GM21381 (cell line): ENCODE results near the gene TSHZ2.

Source experiments
- ATAC-seq: cut with Tn5 transposase; IDR thresholded peaks from one replicate; pipeline ENCODE4 v1.9.1; 2021; ENCODE audit warnings: mild to moderate bottlenecking, moderate library complexity; ENCODE audit not compliant: unreplicated experiment

TSHZ2 gene

GRCh38 chr20:53124075-53124551 lies 152.0 kb downstream of the TSHZ2 start:
- ATAC-seq: no peak

- no peak for ATAC-seq
Measured at GRCh38 chr20:53124803-53125202, 152.6 kb downstream of the TSHZ2 start.

- ATAC-seq: no peak
Measured at GRCh38 chr20:53126185-53126584, 154.0 kb downstream of the TSHZ2 start.

GRCh38 chr20:53127027-53127426 lies 154.9 kb downstream of the TSHZ2 start:
- ATAC-seq: no peak

GRCh38 chr20:53128004-53128403 lies 155.8 kb downstream of the TSHZ2 start:
- no peak for ATAC-seq

GRCh38 chr20:53129563-53129962 lies 157.4 kb downstream of the TSHZ2 start:
- no peak for ATAC-seq

GRCh38 chr20:53130795-53131194 lies 158.6 kb downstream of the TSHZ2 start:
- ATAC-seq: no peak

GRCh38 chr20:53133125-53133524 lies 161.0 kb downstream of the TSHZ2 start:
- no peak for ATAC-seq

GRCh38 chr20:53133628-53134027 lies 161.5 kb downstream of the TSHZ2 start:
- no peak for ATAC-seq

GRCh38 chr20:53136473-53136872 lies 164.3 kb downstream of the TSHZ2 start:
- no peak for ATAC-seq

GRCh38 chr20:53138454-53139262 lies 166.5 kb downstream of the TSHZ2 start:
- peak; percentile 90 for ATAC-seq

GRCh38 chr20:53141201-53142050 lies 169.3 kb downstream of the TSHZ2 start:
- ATAC-seq: no peak

GRCh38 chr20:53142225-53143127 lies 170.3 kb downstream of the TSHZ2 start:
- ATAC-seq: no peak

- no peak for ATAC-seq
Measured at GRCh38 chr20:53146201-53146891, 174.2 kb downstream of the TSHZ2 start.

GRCh38 chr20:53148771-53149147 lies 176.6 kb downstream of the TSHZ2 start:
- ATAC-seq: no peak

GRCh38 chr20:53149148-53149889 lies 177.2 kb downstream of the TSHZ2 start:
- no peak for ATAC-seq

GRCh38 chr20:53149890-53150205 lies 177.7 kb downstream of the TSHZ2 start:
- ATAC-seq: no peak

GRCh38 chr20:53150532-53150931 lies 178.4 kb downstream of the TSHZ2 start:
- ATAC-seq: no peak

- ATAC-seq: no peak
Measured at GRCh38 chr20:53152228-53152627, 180.1 kb downstream of the TSHZ2 start.

GRCh38 chr20:53154540-53154939 lies 182.4 kb downstream of the TSHZ2 start:
- ATAC-seq: no peak
